Fibroblast of skin of back (primary cell): ENCODE data around the gene FAM89A.
"Not testable (repeated sequence)": the region's sequence is repeated elsewhere in the genome, so short reads cannot be mapped to it uniquely, and the experiment has no call there.

ENCODE experiments used
- DNase-seq: peaks from one replicate; pipeline ENCODE4 v3.0.0-alpha.2; 2013

Gene FAM89A

GRCh38 chr1:231055271-231055670 is 15.2 kb upstream of the FAM89A start:
- DNase-seq, result no peak

GRCh38 chr1:231053493-231054162 is 13.6 kb upstream of the FAM89A start:
- peak; percentile 72 for DNase-seq

GRCh38 chr1:231052777-231053176 is 12.7 kb upstream of the FAM89A start:
- no peak for DNase-seq

- not testable (repeated sequence) for DNase-seq
Measured at GRCh38 chr1:231050932-231051331, 10.9 kb upstream of the FAM89A start.

GRCh38 chr1:231050395-231050794 is 10.3 kb upstream of the FAM89A start:
- DNase-seq, result no peak

- DNase-seq, result no peak
Measured at GRCh38 chr1:231049121-231049979, 9.3 kb upstream of the FAM89A start.

GRCh38 chr1:231048419-231048818 is 8.4 kb upstream of the FAM89A start:
- not testable (repeated sequence) for DNase-seq

- not testable (repeated sequence) for DNase-seq
Measured at GRCh38 chr1:231047529-231047928, 7.5 kb upstream of the FAM89A start.

- no peak for DNase-seq
Measured at GRCh38 chr1:231046730-231047395, 6.8 kb upstream of the FAM89A start.

- DNase-seq, result not testable (repeated sequence)
Measured at GRCh38 chr1:231045921-231046729, 6.1 kb upstream of the FAM89A start.

GRCh38 chr1:231045286-231045685 is 5.2 kb upstream of the FAM89A start:
- no peak for DNase-seq

GRCh38 chr1:231044588-231044987 is 4.5 kb upstream of the FAM89A start:
- DNase-seq, result no peak

GRCh38 chr1:231041719-231042261 is 1.7 kb upstream of the FAM89A start:
- no peak for DNase-seq

- DNase-seq, result no peak
Measured at GRCh38 chr1:231040800-231041718, 1.0 kb upstream of the FAM89A start.

GRCh38 chr1:231039161-231040018 is 664 bp downstream of the FAM89A start:
- peak; percentile 44 for DNase-seq

- DNase-seq, result no peak
Measured at GRCh38 chr1:231037585-231038517, 2.2 kb downstream of the FAM89A start.

GRCh38 chr1:231036416-231036815 is 3.6 kb downstream of the FAM89A start:
- no peak for DNase-seq

GRCh38 chr1:231035799-231036198 is 4.3 kb downstream of the FAM89A start:
- no peak for DNase-seq

- DNase-seq, result no peak
Measured at GRCh38 chr1:231032963-231033362, 7.1 kb downstream of the FAM89A start.
